Measurements from ENCODE around the gene IMMP1L. TPM values are rescaled to one million over a fixed set of nuclear protein-coding genes. Genes with fewer than 3 reads are reported as not detected.
A peak's percentile ranks its signal among the peaks of the same experiment; 100 is the strongest.
"Not testable (repeated sequence)": the region's sequence is repeated elsewhere in the genome, so short reads cannot be mapped to it uniquely, and the experiment has no call there.

Gene IMMP1L
- total RNA-seq, 1 donor from 2014 or later, result 26.5 TPM

GRCh38 chr11:31509051-31509428, 382 bp downstream of the IMMP1L start:
- Mint-ChIP-seq H3K4me3 (ENCODE audit: unreplicated experiment) (peak overlapping the region; percentile 97), H3K9me3 (ENCODE audit: unreplicated experiment) (no peaks in the 10 kb centered on the region), H3K4me1 (ENCODE audit: unreplicated experiment) (peaks cover 22% of the 10 kb centered on the region), H3K27ac (ENCODE audit: unreplicated experiment) (peak overlapping the region; percentile 94), H3K36me3 (ENCODE audit: unreplicated experiment) (peaks cover 6% of the 10 kb centered on the region), H3K27me3 (ENCODE audit: unreplicated experiment) (no peaks in the 10 kb centered on the region)
- TF ChIP-seq CTCF (IDR thresholded peaks at IDR 0.05), result no peak
- DNase-seq (ENCODE audit: extremely low spot score, unreplicated experiment), result no peak

- TF ChIP-seq CTCF (IDR thresholded peaks at IDR 0.05), result no peak
- Mint-ChIP-seq H3K36me3 (ENCODE audit: unreplicated experiment) (peaks cover 23% of the 10 kb centered on the region), H3K4me3 (ENCODE audit: unreplicated experiment) (no peak overlapping the region), H3K27me3 (ENCODE audit: unreplicated experiment) (no peaks in the 10 kb centered on the region), H3K4me1 (ENCODE audit: unreplicated experiment) (peaks cover 25% of the 10 kb centered on the region), H3K27ac (ENCODE audit: unreplicated experiment) (no peak overlapping the region), H3K9me3 (ENCODE audit: unreplicated experiment) (no peaks in the 10 kb centered on the region)
- DNase-seq (ENCODE audit: extremely low spot score, unreplicated experiment), result no peak
Measured at GRCh38 chr11:31500560-31500959, 8.9 kb downstream of the IMMP1L start.

- Mint-ChIP-seq H3K9me3 (ENCODE audit: unreplicated experiment) (peaks cover 3% of the 10 kb centered on the region), H3K4me3 (ENCODE audit: unreplicated experiment) (peak overlapping the region; percentile 18), H3K36me3 (ENCODE audit: unreplicated experiment) (peaks cover 24% of the 10 kb centered on the region), H3K27ac (ENCODE audit: unreplicated experiment) (no peak overlapping the region), H3K27me3 (ENCODE audit: unreplicated experiment) (no peaks in the 10 kb centered on the region), H3K4me1 (ENCODE audit: unreplicated experiment) (peaks cover 25% of the 10 kb centered on the region)
- DNase-seq (ENCODE audit: extremely low spot score, unreplicated experiment), result no peak
- no peak for TF ChIP-seq CTCF (IDR thresholded peaks at IDR 0.05)
Measured at GRCh38 chr11:31499576-31500178, 9.7 kb downstream of the IMMP1L start.

GRCh38 chr11:31493762-31494161, 15.7 kb downstream of the IMMP1L start:
- H3K27me3 Mint-ChIP-seq (ENCODE audit: unreplicated experiment); H3K27ac Mint-ChIP-seq (ENCODE audit: unreplicated experiment); H3K9me3 Mint-ChIP-seq (ENCODE audit: unreplicated experiment); DNase-seq (ENCODE audit: extremely low spot score, unreplicated experiment); H3K4me3 Mint-ChIP-seq (ENCODE audit: unreplicated experiment): not testable (repeated sequence)
- Mint-ChIP-seq H3K36me3 (ENCODE audit: unreplicated experiment) (peaks cover 21% of the 10 kb centered on the region), H3K4me1 (ENCODE audit: unreplicated experiment) (peaks cover 19% of the 10 kb centered on the region)

GRCh38 chr11:31493235-31493634, 16.2 kb downstream of the IMMP1L start:
- Mint-ChIP-seq H3K4me1 (ENCODE audit: unreplicated experiment) (peaks cover 13% of the 10 kb centered on the region), H3K9me3 (ENCODE audit: unreplicated experiment) (peaks cover 3% of the 10 kb centered on the region), H3K36me3 (ENCODE audit: unreplicated experiment) (peaks cover 21% of the 10 kb centered on the region), H3K27ac (ENCODE audit: unreplicated experiment) (no peak overlapping the region), H3K27me3 (ENCODE audit: unreplicated experiment) (no peaks in the 10 kb centered on the region), H3K4me3 (ENCODE audit: unreplicated experiment) (no peak overlapping the region)
- no peak for TF ChIP-seq CTCF (IDR thresholded peaks at IDR 0.05)
- no peak for DNase-seq (ENCODE audit: extremely low spot score, unreplicated experiment)
